NCI-H526 (cell line): Measurements from ENCODE around the gene C19orf47.

Experiments
- DNase-seq, 2 experiments: peaks; one replicate each; lab custom pipeline; 2025; lab: John Stamatoyannopoulos, UW

The C19orf47 gene

GRCh38 chr19:40315812-40316470 is 32.3 kb downstream of the C19orf47 start:
- DNase-seq, result no peak

GRCh38 chr19:40314656-40315055 is 33.5 kb downstream of the C19orf47 start:
- no peak for DNase-seq

- no peak for DNase-seq
These were observed 34.8 kb downstream of the C19orf47 start for GRCh38 chr19:40313229-40313983.

- DNase-seq, result no peak
These were observed 35.7 kb downstream of the C19orf47 start for GRCh38 chr19:40312533-40312932.

GRCh38 chr19:40309666-40310065 is 38.5 kb downstream of the C19orf47 start:
- DNase-seq, result no peak

- peak; percentile 78 to 87 for DNase-seq
These were observed 42.8 kb downstream of the C19orf47 start for GRCh38 chr19:40305403-40305802.

- DNase-seq, result no peak
These were observed 43.9 kb downstream of the C19orf47 start for GRCh38 chr19:40304306-40304705.

- no peak for DNase-seq
These were observed 44.4 kb downstream of the C19orf47 start for GRCh38 chr19:40303765-40304164.

GRCh38 chr19:40302224-40303011 is 45.8 kb downstream of the C19orf47 start:
- no peak for DNase-seq

- no peak for DNase-seq
These were observed 47.5 kb downstream of the C19orf47 start for GRCh38 chr19:40300668-40301067.

- no peak for DNase-seq
These were observed 50.2 kb downstream of the C19orf47 start for GRCh38 chr19:40298026-40298425.

GRCh38 chr19:40294560-40294959 is 53.6 kb downstream of the C19orf47 start:
- DNase-seq, result no peak

GRCh38 chr19:40286971-40287421 is 61.2 kb downstream of the C19orf47 start:
- DNase-seq, result no peak

- DNase-seq, result no peak
These were observed 61.8 kb downstream of the C19orf47 start for GRCh38 chr19:40286235-40286970.

GRCh38 chr19:40285353-40286234 is 62.6 kb downstream of the C19orf47 start:
- peak; percentile 100 for DNase-seq

GRCh38 chr19:40284501-40285352 is 63.5 kb downstream of the C19orf47 start, which contains the start of gene AKT2:
Gene AKT2 (minus strand): TSS chr19:40285345. CDS start chr19:40265267, 20,078 bp downstream.
- DNase-seq, result peak in 1 of 2 experiments; percentile 96

GRCh38 chr19:40284251-40284500 is 64.0 kb downstream of the C19orf47 start:
- no peak for DNase-seq

GRCh38 chr19:40283414-40284250 is 64.6 kb downstream of the C19orf47 start:
- peak in 1 of 2 experiments; percentile 43 for DNase-seq

- DNase-seq, result no peak
These were observed 65.3 kb downstream of the C19orf47 start for GRCh38 chr19:40282920-40283319.
